Measurements from ENCODE around the gene SCUBE2. TPM values are rescaled to one million over a fixed set of nuclear protein-coding genes. Genes with fewer than 3 reads are reported as not detected.

The SCUBE2 gene
- total and polyA plus RNA-seq, 4 donors, result 2.4 to 6.0 (median 3.8) TPM

DNA sequence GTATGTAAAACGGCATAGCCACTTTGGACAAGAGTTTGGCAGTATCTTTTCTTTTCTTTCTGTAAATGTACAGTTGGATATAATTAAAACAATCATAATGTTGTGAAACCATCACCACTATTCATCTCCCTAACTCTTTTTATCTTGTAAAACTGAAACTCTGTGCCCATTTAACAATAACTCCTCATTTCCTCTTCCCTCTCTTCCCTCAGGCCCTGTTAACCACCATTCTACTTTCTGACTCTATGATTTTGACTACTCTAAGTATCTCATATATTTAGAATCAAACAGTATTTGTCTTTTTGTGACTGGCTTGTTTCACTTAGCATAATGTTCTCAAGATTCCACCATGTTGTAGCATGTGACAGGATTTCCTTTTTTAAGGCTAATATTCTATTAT is 10.2 kb downstream of the SCUBE2 start:
- WGBS, 2 donors, result 82 to 89% methylated on average over 1 of the region's 1 CpG
- intact Hi-C loops (cut with DNase I), result no loop called here
- DNase-seq (no peak), ATAC-seq (ENCODE audit: low FRiP score) (no peak)
- no peak overlapping the region for H3K4me3 ChIP-seq (ENCODE audit: low read length in 2 of 2)
- H3K9me3 ChIP-seq (ENCODE audit: control insufficient read depth, low read length), result no peaks in the 10 kb centered on the region
- H3K4me1 ChIP-seq (ENCODE audit: control insufficient read depth in 1 of 2, insufficient read depth in 2 of 2, low read length in 2 of 2), result no peaks in the 10 kb centered on the region
- no peak overlapping the region for H3K27ac ChIP-seq (ENCODE audit: low read depth in 1 of 2, low read length in 2 of 2)
- no peaks in the 10 kb centered on the region for H3K36me3 ChIP-seq (ENCODE audit: control insufficient read depth in 1 of 2, insufficient read depth in 2 of 2, low read length in 1 of 2)
- H3K27me3 ChIP-seq (ENCODE audit: control insufficient read depth in 1 of 2, insufficient read depth in 2 of 2, low read length in 1 of 2), result no peaks in the 10 kb centered on the region

DNA sequence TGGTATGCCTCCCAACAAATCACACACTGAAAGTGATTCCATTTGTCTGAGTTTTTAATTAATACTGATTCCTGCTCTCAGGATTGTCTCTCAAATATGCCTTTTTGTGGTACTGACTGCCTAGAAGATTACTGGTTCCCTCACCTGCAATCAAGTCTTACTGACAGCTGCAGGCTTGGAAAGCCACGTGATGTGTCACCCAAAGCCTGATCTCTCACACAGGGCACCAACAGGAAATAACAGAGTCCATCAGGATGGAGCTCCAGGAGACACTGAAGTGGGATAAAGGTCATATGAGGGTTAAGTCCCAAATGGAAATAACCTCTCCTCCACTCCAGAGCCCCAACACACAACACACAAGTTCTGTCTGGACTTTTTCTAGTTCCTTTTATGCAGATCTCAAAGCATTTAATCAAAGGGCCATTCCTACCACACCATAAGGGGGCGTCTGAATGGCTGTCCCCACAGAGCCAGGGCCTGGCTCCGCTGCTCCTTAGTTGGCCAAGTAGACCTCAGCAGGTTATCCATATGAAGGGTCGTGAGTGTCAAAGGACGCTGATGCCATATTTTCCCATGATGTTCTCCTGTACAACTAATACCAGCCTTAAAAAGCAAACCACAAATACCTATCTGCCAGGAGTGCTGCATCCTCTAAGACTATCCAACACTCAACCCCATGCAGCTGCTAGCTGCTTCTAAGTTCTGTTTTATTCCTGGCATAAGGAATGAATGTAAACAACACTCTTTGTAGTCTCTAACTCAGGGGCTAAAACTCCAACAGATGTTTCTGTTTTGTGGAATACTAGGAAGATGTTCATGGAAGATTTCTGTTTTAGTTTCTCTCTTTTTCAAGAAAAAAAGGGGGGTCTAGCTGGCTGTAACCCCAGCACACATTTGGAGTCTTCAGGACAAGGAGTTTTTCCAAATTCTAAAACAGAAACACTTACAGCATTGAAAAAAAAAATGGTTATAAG is 13.0 kb downstream of the SCUBE2 start:
- ATAC-seq (ENCODE audit: low FRiP score), result no peak
- no peak overlapping the region for H3K27ac ChIP-seq (ENCODE audit: low read depth in 1 of 2, low read length in 2 of 2)
- intact Hi-C loops (cut with DNase I), result no loop called here

GRCh38 chr11:9077164-9077563 is 14.2 kb downstream of the SCUBE2 start:
- 76 to 81% methylated on average over 2 of the region's 2 CpGs for WGBS, 2 donors
- Histone ChIP-seq H3K36me3 (ENCODE audit: control insufficient read depth in 1 of 2, insufficient read depth in 2 of 2, low read length in 1 of 2) (no peaks in the 10 kb centered on the region), H3K9me3 (ENCODE audit: control insufficient read depth, low read length) (no peaks in the 10 kb centered on the region), H3K27ac (ENCODE audit: low read depth in 1 of 2, low read length in 2 of 2) (no peak overlapping the region), H3K4me3 (ENCODE audit: low read length in 2 of 2) (no peak overlapping the region), H3K27me3 (ENCODE audit: control insufficient read depth in 1 of 2, insufficient read depth in 2 of 2, low read length in 1 of 2) (no peaks in the 10 kb centered on the region), H3K4me1 (ENCODE audit: control insufficient read depth in 1 of 2, insufficient read depth in 2 of 2, low read length in 2 of 2) (no peaks in the 10 kb centered on the region)
- DNase-seq, result no peak
- intact Hi-C loops (cut with DNase I), result no loop called here
- no peak for ATAC-seq (ENCODE audit: low FRiP score)

More for the DNA sequence above, 13.0 kb downstream of the SCUBE2 start:
- DNase-seq, result no peak
- H3K27me3 ChIP-seq (ENCODE audit: control insufficient read depth in 1 of 2, insufficient read depth in 2 of 2, low read length in 1 of 2), result no peaks in the 10 kb centered on the region
- no peaks in the 10 kb centered on the region for H3K36me3 ChIP-seq (ENCODE audit: control insufficient read depth in 1 of 2, insufficient read depth in 2 of 2, low read length in 1 of 2)
- no peaks in the 10 kb centered on the region for H3K4me1 ChIP-seq (ENCODE audit: control insufficient read depth in 1 of 2, insufficient read depth in 2 of 2, low read length in 2 of 2)
- no peak overlapping the region for H3K4me3 ChIP-seq (ENCODE audit: low read length in 2 of 2)
- no peaks in the 10 kb centered on the region for H3K9me3 ChIP-seq (ENCODE audit: control insufficient read depth, low read length)
- 89% methylated on average over 5 of the region's 5 CpGs for WGBS, 2 donors

DNA sequence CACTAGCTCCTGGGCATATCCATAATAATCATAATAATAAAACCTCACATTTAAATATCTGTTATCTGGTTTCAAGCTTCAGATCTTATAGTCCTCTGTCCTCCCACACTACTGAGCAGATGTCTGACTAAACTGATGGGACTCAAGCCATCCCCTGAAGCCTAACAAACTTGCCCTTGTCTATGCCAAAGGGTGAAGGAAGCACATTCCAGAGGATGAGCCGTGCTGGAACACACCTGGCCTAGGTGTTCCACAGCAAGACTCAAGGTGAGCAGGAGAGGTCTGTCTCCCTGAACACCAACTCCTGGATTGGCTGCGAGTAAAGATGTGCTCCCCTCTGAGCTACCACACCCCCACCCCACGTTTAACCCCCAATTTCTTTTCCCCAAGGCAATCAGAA is 14.7 kb downstream of the SCUBE2 start:
- intact Hi-C loops (cut with DNase I), result no loop called here
- 75 to 81% methylated on average over 3 of the region's 3 CpGs for WGBS, 2 donors
- H3K9me3 ChIP-seq (ENCODE audit: control insufficient read depth, low read length), result no peaks in the 10 kb centered on the region
- H3K36me3 ChIP-seq (ENCODE audit: control insufficient read depth in 1 of 2, insufficient read depth in 2 of 2, low read length in 1 of 2), result no peaks in the 10 kb centered on the region
- DNase-seq (no peak), ATAC-seq (ENCODE audit: low FRiP score) (no peak)
- no peak overlapping the region for H3K27ac ChIP-seq (ENCODE audit: low read depth in 1 of 2, low read length in 2 of 2)
- H3K4me3 ChIP-seq (ENCODE audit: low read length in 2 of 2), result no peak overlapping the region
- H3K4me1 ChIP-seq (ENCODE audit: control insufficient read depth in 1 of 2, insufficient read depth in 2 of 2, low read length in 2 of 2), result no peaks in the 10 kb centered on the region
- H3K27me3 ChIP-seq (ENCODE audit: control insufficient read depth in 1 of 2, insufficient read depth in 2 of 2, low read length in 1 of 2), result no peaks in the 10 kb centered on the region

- 95 to 96% methylated on average over 3 of the region's 3 CpGs for WGBS, 2 donors
- Histone ChIP-seq H3K4me1 (ENCODE audit: control insufficient read depth in 1 of 2, insufficient read depth in 2 of 2, low read length in 2 of 2) (no peaks in the 10 kb centered on the region), H3K27me3 (ENCODE audit: control insufficient read depth in 1 of 2, insufficient read depth in 2 of 2, low read length in 1 of 2) (no peaks in the 10 kb centered on the region), H3K4me3 (ENCODE audit: low read length in 2 of 2) (no peak overlapping the region), H3K36me3 (ENCODE audit: control insufficient read depth in 1 of 2, insufficient read depth in 2 of 2, low read length in 1 of 2) (no peaks in the 10 kb centered on the region), H3K9me3 (ENCODE audit: control insufficient read depth, low read length) (no peaks in the 10 kb centered on the region), H3K27ac (ENCODE audit: low read depth in 1 of 2, low read length in 2 of 2) (no peak overlapping the region)
- no peak for DNase-seq
- no peak for ATAC-seq (ENCODE audit: low FRiP score)
- intact Hi-C loops (cut with DNase I), result no loop called here
These were observed 15.4 kb downstream of the SCUBE2 start for GRCh38 chr11:9076046-9076445.

DNA sequence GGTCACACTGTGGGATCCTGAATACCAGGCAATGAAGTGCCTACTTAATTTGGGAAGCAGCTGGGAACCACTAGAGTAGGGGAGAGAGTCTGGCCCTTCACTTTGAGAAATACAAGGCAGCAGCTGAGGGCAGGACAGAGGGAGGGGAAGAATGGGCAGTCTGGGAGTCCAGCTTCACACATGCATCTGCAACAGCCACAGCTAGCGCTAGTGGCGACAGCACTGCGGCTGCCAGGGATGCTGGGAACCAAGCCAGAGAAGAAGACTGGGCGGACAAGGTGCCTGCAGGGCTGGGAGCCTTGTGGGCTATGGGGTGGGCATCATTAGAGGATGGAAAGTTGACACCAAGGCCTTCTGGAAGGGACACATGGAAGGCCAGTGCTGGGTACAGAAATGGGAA is 15.8 kb downstream of the SCUBE2 start:
- ATAC-seq (ENCODE audit: low FRiP score), result no peak
- Histone ChIP-seq H3K27ac (ENCODE audit: low read depth in 1 of 2, low read length in 2 of 2) (no peak overlapping the region), H3K27me3 (ENCODE audit: control insufficient read depth in 1 of 2, insufficient read depth in 2 of 2, low read length in 1 of 2) (no peaks in the 10 kb centered on the region), H3K4me3 (ENCODE audit: low read length in 2 of 2) (no peak overlapping the region), H3K36me3 (ENCODE audit: control insufficient read depth in 1 of 2, insufficient read depth in 2 of 2, low read length in 1 of 2) (no peaks in the 10 kb centered on the region), H3K4me1 (ENCODE audit: control insufficient read depth in 1 of 2, insufficient read depth in 2 of 2, low read length in 2 of 2) (no peaks in the 10 kb centered on the region), H3K9me3 (ENCODE audit: control insufficient read depth, low read length) (no peaks in the 10 kb centered on the region)
- WGBS, 2 donors, result 80 to 82% methylated on average over 4 of the region's 4 CpGs
- no peak for DNase-seq
- intact Hi-C loops (cut with DNase I), result no loop called here

DNA sequence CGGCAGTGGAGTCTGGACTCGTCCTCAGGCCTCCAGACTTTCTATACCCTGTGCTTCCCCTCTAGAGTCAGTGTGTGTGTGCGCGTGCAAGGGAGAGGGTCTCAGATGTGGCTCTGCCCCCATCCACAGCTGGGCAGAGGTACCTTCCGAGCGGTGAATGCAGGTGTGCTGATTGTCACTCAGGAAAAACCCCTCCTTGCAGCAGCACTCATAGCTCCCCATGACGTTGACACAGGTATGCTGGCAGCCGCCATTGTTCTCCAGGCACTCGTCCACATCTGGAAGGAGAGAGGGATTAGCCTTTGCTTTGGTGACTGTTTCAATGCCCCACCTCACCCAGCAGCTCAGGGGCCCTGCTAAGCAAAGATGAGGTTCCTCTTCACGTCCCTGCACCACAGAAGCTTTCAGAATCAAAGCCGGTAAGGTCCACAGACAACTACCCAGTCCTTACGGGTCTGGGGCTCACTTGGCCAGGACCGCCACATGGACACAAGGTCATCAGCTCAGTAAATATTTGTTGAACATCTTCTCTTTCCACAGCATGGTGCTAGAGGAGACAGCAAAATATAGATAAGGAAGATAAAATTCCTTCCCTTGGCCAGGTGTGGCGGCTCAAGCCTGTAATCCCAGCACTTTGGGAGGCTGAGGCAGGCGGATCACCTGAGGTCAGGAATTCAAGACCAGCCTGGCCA is 16.9 kb downstream of the SCUBE2 start:
- Histone ChIP-seq H3K9me3 (ENCODE audit: control insufficient read depth, low read length) (no peaks in the 10 kb centered on the region), H3K4me1 (ENCODE audit: control insufficient read depth in 1 of 2, insufficient read depth in 2 of 2, low read length in 2 of 2) (no peaks in the 10 kb centered on the region), H3K36me3 (ENCODE audit: control insufficient read depth in 1 of 2, insufficient read depth in 2 of 2, low read length in 1 of 2) (no peaks in the 10 kb centered on the region), H3K27ac (ENCODE audit: low read depth in 1 of 2, low read length in 2 of 2) (no peak overlapping the region), H3K4me3 (ENCODE audit: low read length in 2 of 2) (no peak overlapping the region), H3K27me3 (ENCODE audit: control insufficient read depth in 1 of 2, insufficient read depth in 2 of 2, low read length in 1 of 2) (no peaks in the 10 kb centered on the region)
- no peak for DNase-seq
- ATAC-seq (ENCODE audit: low FRiP score), result no peak
- intact Hi-C loops (cut with DNase I), result no loop called here
- 89 to 93% methylated on average over 15 of the region's 15 CpGs for WGBS, 2 donors

- DNase-seq (no peak), ATAC-seq (ENCODE audit: low FRiP score) (no peak)
- Histone ChIP-seq H3K27ac (ENCODE audit: low read depth in 1 of 2, low read length in 2 of 2) (no peak overlapping the region), H3K4me3 (ENCODE audit: low read length in 2 of 2) (no peak overlapping the region), H3K9me3 (ENCODE audit: control insufficient read depth, low read length) (no peaks in the 10 kb centered on the region), H3K36me3 (ENCODE audit: control insufficient read depth in 1 of 2, insufficient read depth in 2 of 2, low read length in 1 of 2) (peaks cover 0 to 1% of the 10 kb centered on the region in 2 donors), H3K27me3 (ENCODE audit: control insufficient read depth in 1 of 2, insufficient read depth in 2 of 2, low read length in 1 of 2) (no peaks in the 10 kb centered on the region), H3K4me1 (ENCODE audit: control insufficient read depth in 1 of 2, insufficient read depth in 2 of 2, low read length in 2 of 2) (no peaks in the 10 kb centered on the region)
- intact Hi-C loops (cut with DNase I), result no loop called here
- WGBS, 2 donors, result 94 to 95% methylated on average over 6 of the region's 6 CpGs
These were observed 17.8 kb downstream of the SCUBE2 start for GRCh38 chr11:9073466-9074225.
